DND-41 (cell line): ENCODE results near the gene CARD18.

Source experiments
- CTCF ChIP-seq: IDR thresholded peaks from 2 replicates; pipeline ENCODE4 v1.5.1; 2012; ENCODE audit warnings: borderline replicate concordance, low read length, moderate library complexity, mild to moderate bottlenecking; ENCODE audit not compliant: poor library complexity, severe bottlenecking; ENCODE audit errors: extremely low read depth
- EZH2 ChIP-seq: IDR thresholded peaks from 3 replicates; pipeline ENCODE4 v1.6.1; 2012; ENCODE audit warnings: borderline replicate concordance, low read depth, mild to moderate bottlenecking, moderate library complexity, low read length, inconsistent platforms; ENCODE audit not compliant: severe bottlenecking

GRCh38 chr11:105179542-105180278 lies 40.1 kb upstream of the CARD18 start:
- TF ChIP-seq CTCF = no peak
- no peak for TF ChIP-seq EZH2
